Liver (tissue), 3 donors: ENCODE measurements around the gene GLT6D1.

Experiments
- CTCF ChIP-seq: fragments of 150-350 bp; IDR thresholded peaks from 2 replicates; pipeline ENCODE4 v1.5.1; 2017; ENCODE audit warnings: improper control_type of control experiment, low read depth, low read length; ENCODE audit not compliant: missing input control
- FOXA1 ChIP-seq: IDR thresholded peaks from 2 replicates; pipeline ENCODE4 v1.6.1; 2016; ENCODE audit warnings: antibody characterized with exemption
- GABPA ChIP-seq, 2 donors: IDR thresholded peaks in 1 of 2; conservative IDR thresholded peaks in 1 of 2; 2 replicates each; pipeline ENCODE4 v1.6.1; 2016; ENCODE audit warnings: antibody characterized with exemption in 2 of 2, mild to moderate bottlenecking in 1 of 2, moderate library complexity in 1 of 2
- HNF4G ChIP-seq: IDR thresholded peaks from 2 replicates; pipeline ENCODE4 v1.6.1; 2016; ENCODE audit warnings: antibody characterized with exemption
- JUND ChIP-seq, 2 donors: IDR thresholded peaks; 2 replicates each; pipeline ENCODE4 v1.6.1; 2016; ENCODE audit warnings: antibody characterized with exemption in 2 of 2
- RXRA ChIP-seq, 2 donors: IDR thresholded peaks; 2 replicates each; pipeline ENCODE4 v1.6.1; 2017 to 2018; ENCODE audit warnings: antibody characterized with exemption in 2 of 2, mild to moderate bottlenecking in 1 of 2
- SP1 ChIP-seq: IDR thresholded peaks from 2 replicates; pipeline ENCODE4 v1.6.1; 2018; ENCODE audit warnings: antibody characterized with exemption, mild to moderate bottlenecking
- TAF1 ChIP-seq: conservative IDR thresholded peaks from 2 replicates; pipeline ENCODE4 v1.6.1; 2016; ENCODE audit warnings: antibody characterized with exemption, mild to moderate bottlenecking
- YY1 ChIP-seq: IDR thresholded peaks from 2 replicates; pipeline ENCODE4 v1.6.1; 2016; ENCODE audit warnings: antibody characterized with exemption, mild to moderate bottlenecking
- TF ChIP-seq, protein P1 (sequence below): IDR thresholded peaks from 2 replicates; pipeline ENCODE4 v1.6.1; 2016; ENCODE audit warnings: antibody characterized with exemption, mild to moderate bottlenecking
- TF ChIP-seq, protein P2 (sequence below): IDR thresholded peaks from 2 replicates; pipeline ENCODE4 v1.6.1; 2016; ENCODE audit warnings: antibody characterized with exemption
- TF ChIP-seq, protein P3 (sequence below): IDR thresholded peaks from 2 replicates; pipeline ENCODE4 v1.6.1; 2016; ENCODE audit warnings: antibody characterized with exemption
- donor health status: healthy.
- donor health status: healthy.

- no peak for TF ChIP-seq CTCF
- no peak for TF ChIP-seq TAF1
- TF ChIP-seq GABPA (IDR thresholded peaks at IDR 0.05 in 1 of 2, conservative IDR thresholded peaks at IDR 0.05 in 1 of 2), result no peak
- TF ChIP-seq, protein P1, sequence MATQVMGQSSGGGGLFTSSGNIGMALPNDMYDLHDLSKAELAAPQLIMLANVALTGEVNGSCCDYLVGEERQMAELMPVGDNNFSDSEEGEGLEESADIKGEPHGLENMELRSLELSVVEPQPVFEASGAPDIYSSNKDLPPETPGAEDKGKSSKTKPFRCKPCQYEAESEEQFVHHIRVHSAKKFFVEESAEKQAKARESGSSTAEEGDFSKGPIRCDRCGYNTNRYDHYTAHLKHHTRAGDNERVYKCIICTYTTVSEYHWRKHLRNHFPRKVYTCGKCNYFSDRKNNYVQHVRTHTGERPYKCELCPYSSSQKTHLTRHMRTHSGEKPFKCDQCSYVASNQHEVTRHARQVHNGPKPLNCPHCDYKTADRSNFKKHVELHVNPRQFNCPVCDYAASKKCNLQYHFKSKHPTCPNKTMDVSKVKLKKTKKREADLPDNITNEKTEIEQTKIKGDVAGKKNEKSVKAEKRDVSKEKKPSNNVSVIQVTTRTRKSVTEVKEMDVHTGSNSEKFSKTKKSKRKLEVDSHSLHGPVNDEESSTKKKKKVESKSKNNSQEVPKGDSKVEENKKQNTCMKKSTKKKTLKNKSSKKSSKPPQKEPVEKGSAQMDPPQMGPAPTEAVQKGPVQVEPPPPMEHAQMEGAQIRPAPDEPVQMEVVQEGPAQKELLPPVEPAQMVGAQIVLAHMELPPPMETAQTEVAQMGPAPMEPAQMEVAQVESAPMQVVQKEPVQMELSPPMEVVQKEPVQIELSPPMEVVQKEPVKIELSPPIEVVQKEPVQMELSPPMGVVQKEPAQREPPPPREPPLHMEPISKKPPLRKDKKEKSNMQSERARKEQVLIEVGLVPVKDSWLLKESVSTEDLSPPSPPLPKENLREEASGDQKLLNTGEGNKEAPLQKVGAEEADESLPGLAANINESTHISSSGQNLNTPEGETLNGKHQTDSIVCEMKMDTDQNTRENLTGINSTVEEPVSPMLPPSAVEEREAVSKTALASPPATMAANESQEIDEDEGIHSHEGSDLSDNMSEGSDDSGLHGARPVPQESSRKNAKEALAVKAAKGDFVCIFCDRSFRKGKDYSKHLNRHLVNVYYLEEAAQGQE, result no peak
- TF ChIP-seq, protein P2, sequence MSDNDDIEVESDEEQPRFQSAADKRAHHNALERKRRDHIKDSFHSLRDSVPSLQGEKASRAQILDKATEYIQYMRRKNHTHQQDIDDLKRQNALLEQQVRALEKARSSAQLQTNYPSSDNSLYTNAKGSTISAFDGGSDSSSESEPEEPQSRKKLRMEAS, result no peak
- no peak for TF ChIP-seq YY1
- no peak for TF ChIP-seq RXRA (IDR thresholded peaks at IDR 0.05)
- TF ChIP-seq JUND (IDR thresholded peaks at IDR 0.05), result no peak
- no peak for TF ChIP-seq FOXA1
- no peak for TF ChIP-seq SP1
- no peak for TF ChIP-seq HNF4G
- TF ChIP-seq, protein P3, sequence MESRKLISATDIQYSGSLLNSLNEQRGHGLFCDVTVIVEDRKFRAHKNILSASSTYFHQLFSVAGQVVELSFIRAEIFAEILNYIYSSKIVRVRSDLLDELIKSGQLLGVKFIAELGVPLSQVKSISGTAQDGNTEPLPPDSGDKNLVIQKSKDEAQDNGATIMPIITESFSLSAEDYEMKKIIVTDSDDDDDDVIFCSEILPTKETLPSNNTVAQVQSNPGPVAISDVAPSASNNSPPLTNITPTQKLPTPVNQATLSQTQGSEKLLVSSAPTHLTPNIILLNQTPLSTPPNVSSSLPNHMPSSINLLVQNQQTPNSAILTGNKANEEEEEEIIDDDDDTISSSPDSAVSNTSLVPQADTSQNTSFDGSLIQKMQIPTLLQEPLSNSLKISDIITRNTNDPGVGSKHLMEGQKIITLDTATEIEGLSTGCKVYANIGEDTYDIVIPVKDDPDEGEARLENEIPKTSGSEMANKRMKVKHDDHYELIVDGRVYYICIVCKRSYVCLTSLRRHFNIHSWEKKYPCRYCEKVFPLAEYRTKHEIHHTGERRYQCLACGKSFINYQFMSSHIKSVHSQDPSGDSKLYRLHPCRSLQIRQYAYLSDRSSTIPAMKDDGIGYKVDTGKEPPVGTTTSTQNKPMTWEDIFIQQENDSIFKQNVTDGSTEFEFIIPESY, result no peak
Observed at GRCh38 chr9:135612437-135612836, 26.9 kb downstream of the GLT6D1 start.
